Ascending aorta (tissue), 2 donors: ENCODE measurements around the gene CMTM1. TPM values are rescaled to one million over a fixed set of nuclear protein-coding genes. Genes with fewer than 3 reads are reported as not detected.

ENCODE experiments used
- DNase-seq, 2 donors: peaks; one replicate each; pipeline ENCODE4 v3.0.0-alpha.2; 2019; ENCODE audit warnings: low spot score in 2 of 2
- H3K27ac ChIP-seq, 2 donors: fragments of 200-600 bp; sonication (generic); one replicate each; pipeline ENCODE4 v1.5.1; 2016 to 2017; ENCODE audit warnings: mild to moderate bottlenecking in 1 of 2
- H3K27me3 ChIP-seq: fragments of 200-600 bp; sonication (generic); one replicate; pipeline ENCODE4 v1.5.1; 2017
- H3K36me3 ChIP-seq, 2 donors: fragments of 200-600 bp; sonication (generic); one replicate each; pipeline ENCODE4 v1.5.1; 2016
- H3K4me1 ChIP-seq, 2 donors: fragments of 200-600 bp; sonication (generic); one replicate each; pipeline ENCODE4 v1.5.1; 2016 to 2017; ENCODE audit warnings: mild to moderate bottlenecking in 1 of 2
- H3K4me3 ChIP-seq, 2 donors: fragments of 200-600 bp; sonication (generic); one replicate each; pipeline ENCODE4 v1.5.1; 2016 to 2017; ENCODE audit warnings: mild to moderate bottlenecking in 1 of 2
- H3K9me3 ChIP-seq, 2 donors: fragments of 200-600 bp; sonication (generic); one replicate each; pipeline ENCODE4 v1.5.1; 2016
- intact Hi-C: fragments of 100-400 bp; cut with DNase I; formaldehyde crosslinking; loops from one replicate; pipeline ENCODE4 v1.15.1; 2023
- total RNA-seq: library from RNA; depleted of rRNA; stranded (reverse); fragments of >200 nt; gene quantifications from one replicate; pipeline ENCODE4 v1.1.0, GENCODE V29; 2016
- TF ChIP-seq, protein P1 (sequence below), 3 experiments: fragments of 200-600 bp in 2 of 3; fragments of 450-650 bp in 1 of 3; sonication (generic) in 2 of 3; IDR thresholded peaks; one replicate each; pipeline ENCODE4 v1.5.1; 2016 to 2019; ENCODE audit warnings: antibody characterized with exemption in 3 of 3, mild to moderate bottlenecking in 1 of 3, moderate library complexity in 1 of 3

CMTM1 gene
- total RNA-seq, 1 donor from 2014 or later, result not detected

DNA sequence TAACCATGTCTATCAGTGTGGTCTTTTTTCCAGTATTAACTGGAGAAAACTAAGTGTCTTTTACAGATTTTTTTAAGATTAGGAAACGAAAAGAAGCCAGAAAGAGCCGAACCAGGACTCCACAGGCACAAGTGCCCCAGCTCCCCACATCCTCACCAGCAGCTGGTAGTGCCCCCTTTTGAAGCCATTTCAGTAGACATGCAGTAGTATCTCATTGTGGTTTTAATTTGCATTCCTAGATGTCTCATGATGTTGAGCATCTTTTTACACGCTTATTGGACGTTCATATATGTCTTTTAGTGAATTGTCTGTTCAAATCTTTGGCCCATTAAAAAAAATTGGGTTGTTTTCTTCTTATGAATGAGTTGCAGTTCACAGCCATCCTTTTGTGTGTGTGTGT, 33.5 kb downstream of the CMTM1 start:
- Histone ChIP-seq H3K27me3 (no peaks in the 10 kb centered on the region), H3K36me3 (no peaks in the 10 kb centered on the region), H3K4me3 (no peak overlapping the region), H3K27ac (no peak overlapping the region), H3K9me3 (no peaks in the 10 kb centered on the region), H3K4me1 (peaks cover 0 to 6% of the 10 kb centered on the region in 2 donors)
- DNase-seq, result no peak
- intact Hi-C loops, result no loop called here
- TF ChIP-seq, protein P1, sequence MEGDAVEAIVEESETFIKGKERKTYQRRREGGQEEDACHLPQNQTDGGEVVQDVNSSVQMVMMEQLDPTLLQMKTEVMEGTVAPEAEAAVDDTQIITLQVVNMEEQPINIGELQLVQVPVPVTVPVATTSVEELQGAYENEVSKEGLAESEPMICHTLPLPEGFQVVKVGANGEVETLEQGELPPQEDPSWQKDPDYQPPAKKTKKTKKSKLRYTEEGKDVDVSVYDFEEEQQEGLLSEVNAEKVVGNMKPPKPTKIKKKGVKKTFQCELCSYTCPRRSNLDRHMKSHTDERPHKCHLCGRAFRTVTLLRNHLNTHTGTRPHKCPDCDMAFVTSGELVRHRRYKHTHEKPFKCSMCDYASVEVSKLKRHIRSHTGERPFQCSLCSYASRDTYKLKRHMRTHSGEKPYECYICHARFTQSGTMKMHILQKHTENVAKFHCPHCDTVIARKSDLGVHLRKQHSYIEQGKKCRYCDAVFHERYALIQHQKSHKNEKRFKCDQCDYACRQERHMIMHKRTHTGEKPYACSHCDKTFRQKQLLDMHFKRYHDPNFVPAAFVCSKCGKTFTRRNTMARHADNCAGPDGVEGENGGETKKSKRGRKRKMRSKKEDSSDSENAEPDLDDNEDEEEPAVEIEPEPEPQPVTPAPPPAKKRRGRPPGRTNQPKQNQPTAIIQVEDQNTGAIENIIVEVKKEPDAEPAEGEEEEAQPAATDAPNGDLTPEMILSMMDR (IDR thresholded peaks at IDR 0.05), result no peak

DNA sequence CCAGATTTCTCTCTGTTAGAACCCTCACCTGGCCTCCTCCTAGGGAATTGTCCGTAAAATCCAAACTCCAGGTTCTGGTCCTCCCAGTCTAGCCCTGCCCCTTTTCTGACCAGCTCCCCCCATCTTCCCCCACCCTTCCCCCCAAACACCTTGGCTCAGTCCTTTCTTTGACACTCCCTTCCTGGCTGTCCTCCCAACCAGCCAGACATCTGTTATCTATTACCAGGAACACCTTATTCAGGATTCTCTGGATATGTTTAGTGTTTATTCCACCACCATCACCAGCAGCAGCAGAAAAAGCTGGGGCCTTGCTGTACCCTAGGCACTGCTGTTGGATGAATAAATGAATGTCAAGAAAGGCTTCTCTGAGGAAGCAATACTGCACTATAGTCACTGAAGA, 34.2 kb downstream of the CMTM1 start:
- no peak for DNase-seq
- Histone ChIP-seq H3K27ac (no peak overlapping the region), H3K4me3 (no peak overlapping the region), H3K27me3 (no peaks in the 10 kb centered on the region), H3K4me1 (peaks cover 0 to 9% of the 10 kb centered on the region in 2 donors), H3K36me3 (no peaks in the 10 kb centered on the region), H3K9me3 (no peaks in the 10 kb centered on the region)
- intact Hi-C loops, result no loop called here
- TF ChIP-seq, protein P1 (IDR thresholded peaks at IDR 0.05), result no peak

DNA sequence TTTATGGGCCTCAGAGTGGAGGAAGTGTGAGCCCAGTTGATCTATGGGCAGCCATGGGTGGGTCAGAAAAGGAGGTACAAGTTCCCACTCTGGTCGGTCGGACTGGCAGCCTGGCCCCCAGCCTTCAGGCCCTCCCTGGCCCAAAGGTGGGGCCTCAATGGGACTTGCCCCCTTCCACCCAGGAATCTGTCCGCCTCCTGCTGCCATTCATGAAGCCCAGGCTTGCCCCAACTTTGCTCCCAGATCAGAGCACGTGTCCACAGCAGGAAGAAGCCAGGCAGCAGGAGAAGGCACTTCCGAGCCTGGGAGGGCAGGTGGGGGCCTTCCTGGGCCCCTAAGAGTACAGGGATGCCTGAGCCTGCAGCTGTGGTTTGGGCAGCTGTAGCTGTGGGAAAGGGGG, 35.2 kb downstream of the CMTM1 start:
- no peaks in the 10 kb centered on the region for H3K27me3 ChIP-seq
- TF ChIP-seq, protein P1 (IDR thresholded peaks at IDR 0.05), result no peak
- intact Hi-C loops, result no loop called here

DNA sequence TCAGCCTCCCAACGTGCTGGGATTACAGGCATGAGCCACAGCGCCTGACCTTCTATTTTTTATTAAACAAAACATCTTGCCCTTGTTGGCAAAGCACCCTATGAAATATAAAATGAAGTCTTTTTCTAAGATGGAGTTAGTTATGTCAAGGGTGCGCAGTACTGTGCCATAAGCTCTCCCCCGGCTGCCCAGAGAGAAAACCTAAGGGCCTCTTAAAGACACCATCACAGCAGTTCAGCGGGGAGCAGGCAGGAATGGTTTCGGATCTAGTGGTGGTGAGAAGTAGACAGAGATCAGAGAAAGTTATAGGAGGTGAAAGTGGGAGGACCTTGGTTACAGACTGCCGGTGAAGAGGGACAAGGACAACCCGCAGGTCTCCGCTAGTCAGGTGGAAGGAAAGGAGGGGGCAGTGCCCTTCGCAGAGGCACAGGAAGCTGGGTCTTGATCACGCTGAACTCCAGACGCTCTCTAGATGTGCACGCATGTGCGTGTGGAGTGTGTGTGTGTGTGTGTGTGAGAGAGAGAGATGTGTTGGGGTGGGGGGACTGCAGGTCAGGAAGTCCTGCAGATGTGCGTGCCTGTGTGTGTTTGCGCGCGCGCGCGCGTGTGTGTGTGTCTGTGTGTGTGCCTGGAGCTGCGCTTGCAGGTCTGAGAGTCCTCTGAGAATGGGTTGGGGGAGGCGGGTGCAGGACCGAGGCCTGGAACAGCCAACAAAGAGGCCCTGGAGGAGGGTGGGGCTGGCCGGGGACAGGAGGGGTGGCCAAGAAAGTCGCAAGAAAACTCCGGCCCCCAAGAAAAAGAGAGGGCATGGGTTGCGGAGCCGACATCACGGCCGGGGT, 37.5 kb downstream of the CMTM1 start:
- peak overlapping the region; percentile 66 to 91 for H3K4me3 ChIP-seq
- H3K27me3 ChIP-seq, result no peaks in the 10 kb centered on the region
- intact Hi-C loops, result loop anchor here (2.0 kb wide), 1 partner anchor 55 kb away; no protein-coding TSS in a partner anchor
- no peaks in the 10 kb centered on the region for H3K36me3 ChIP-seq
- peaks cover 0 to 14% of the 10 kb centered on the region in 2 donors for H3K4me1 ChIP-seq
- TF ChIP-seq, protein P1 (IDR thresholded peaks at IDR 0.05), result no peak
- H3K27ac ChIP-seq, result peak overlapping the region; percentile 93
- H3K9me3 ChIP-seq, result no peaks in the 10 kb centered on the region
- peak in 1 of 2 donors; percentile 80 for DNase-seq

More for the DNA sequence above, 35.2 kb downstream of the CMTM1 start:
- no peak for DNase-seq
- Histone ChIP-seq H3K9me3 (no peaks in the 10 kb centered on the region), H3K4me1 (peaks cover 0 to 13% of the 10 kb centered on the region in 2 donors), H3K4me3 (no peak overlapping the region), H3K27ac (no peak overlapping the region), H3K36me3 (no peaks in the 10 kb centered on the region)

DNA sequence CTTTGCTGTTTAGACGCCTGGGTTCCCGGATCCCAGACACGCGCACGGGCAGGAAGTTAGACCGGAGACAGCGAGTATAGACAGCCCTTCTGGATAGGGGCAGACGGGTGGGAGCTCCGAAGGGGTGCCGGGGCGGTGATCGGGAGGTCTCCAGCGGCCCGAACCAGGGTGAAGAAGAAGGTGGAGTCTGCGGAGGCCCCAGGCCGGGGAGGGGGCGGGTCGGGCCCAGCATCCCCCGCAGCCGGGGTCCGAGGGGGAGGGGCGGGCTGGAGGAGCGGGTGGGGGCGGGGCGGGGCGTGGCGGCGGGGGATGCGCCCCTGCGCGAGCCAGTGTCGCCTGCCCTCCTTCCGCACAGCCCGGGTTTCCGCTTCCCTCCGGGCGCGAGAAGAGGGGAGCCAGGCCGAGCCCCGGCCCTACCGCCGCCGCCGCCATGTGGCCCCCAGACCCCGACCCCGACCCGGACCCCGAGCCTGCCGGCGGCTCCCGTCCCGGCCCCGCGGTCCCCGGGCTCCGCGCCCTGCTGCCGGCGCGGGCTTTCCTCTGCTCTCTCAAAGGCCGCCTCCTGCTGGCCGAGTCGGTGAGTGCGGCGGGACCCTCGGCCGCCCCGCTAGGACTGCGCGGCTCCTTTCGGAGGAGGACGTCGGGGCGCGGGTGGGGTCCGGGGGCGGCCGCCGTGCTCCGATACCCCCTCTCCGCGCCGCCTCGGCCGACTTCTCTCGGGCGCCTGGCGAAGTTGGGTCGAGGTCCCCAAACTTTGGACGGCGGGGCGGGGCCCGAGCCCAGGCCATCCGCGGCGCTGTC, 38.3 kb downstream of the CMTM1 start, which contains the start of gene CMTM3:
CMTM3 (plus strand) TSS at position 329 of the 801 bp plus-strand sequence; CDS start at position 431, 102 bp downstream.
- DNase-seq, result peak in 1 of 2 donors; percentile 83
- Histone ChIP-seq H3K9me3 (no peaks in the 10 kb centered on the region), H3K4me3 (peak within 1 kb of the TSS; percentile 66 to 91), H3K36me3 (peaks cover 0 to 7% of the 10 kb centered on the region in 2 donors), H3K4me1 (peaks cover 0 to 18% of the 10 kb centered on the region in 2 donors), H3K27me3 (no peaks in the 10 kb centered on the region), H3K27ac (peak within 1 kb of the TSS; percentile 93)
- TF ChIP-seq, protein P1 (IDR thresholded peaks at IDR 0.05), result peak; percentile 80 to 87 (median 83)
- intact Hi-C loops, result loop anchor here (1.0 to 5.0 kb wide), 5 partner anchors 56 to 263 kb away; partner anchors contain the start of gene DYNC1LI2
